H1 (cell line): Measurements from ENCODE around the gene SLC12A6. TPM values are rescaled to one million over a fixed set of nuclear protein-coding genes. Genes with fewer than 3 reads are reported as not detected.

Source experiments
- CTCF ChIA-PET: fragments of 300-600 bp; sonication (Branson Sonifier 250); formaldehyde crosslinking; loops from one replicate; lab custom pipeline; 2021; ENCODE audit not compliant: partially characterized antibody; lab: Charles Lee
- POLR2A ChIA-PET: fragments of 300-600 bp; sonication (Branson Sonifier 250); formaldehyde crosslinking; loops from one replicate; lab custom pipeline; 2021; ENCODE audit warnings: inconsistent platforms; ENCODE audit not compliant: partially characterized antibody; lab: Charles Lee
- DNase-seq, 2 experiments: peaks; one replicate each; pipeline versions ENCODE4 v3.0.0 to v3.0.0-alpha.2; 2010 to 2022; ENCODE audit warnings: low spot score in 2 of 2, low read depth in 1 of 2, mixed read lengths in 1 of 2
- FAIRE-seq: peaks from 2 replicates; lab custom pipeline; 2011; peaks lifted over from hg19 to GRCh38; lab: Jason Lieb, UNC
- H2AFZ ChIP-seq: 2 replicates; pipeline ENCODE4 v1.8.1; 2012; ENCODE audit warnings: low read length, inconsistent platforms
- H2AK5ac ChIP-seq: 2 replicates; pipeline ENCODE4 v1.6.1; 2013; ENCODE audit warnings: low read depth, low read length
- H2BK120ac ChIP-seq: replicated peaks from 2 replicates; pipeline ENCODE3; 2013; ENCODE audit warnings: low read depth, low read length, inconsistent platforms
- H2BK12ac ChIP-seq: 2 replicates; pipeline ENCODE4 v1.6.1; 2013; ENCODE audit warnings: low read depth, low read length
- H2BK15ac ChIP-seq: 2 replicates; pipeline ENCODE4 v1.6.1; 2013; ENCODE audit warnings: low read length
- H2BK20ac ChIP-seq: 2 replicates; pipeline ENCODE4 v1.6.1; 2013; ENCODE audit warnings: low read length
- H2BK5ac ChIP-seq: 2 replicates; pipeline ENCODE4 v1.6.1; 2013; ENCODE audit warnings: low read depth, low read length
- H3K14ac ChIP-seq: 2 replicates; pipeline ENCODE4 v1.6.1; 2013; ENCODE audit warnings: inconsistent platforms; ENCODE audit not compliant: insufficient read length
- H3K18ac ChIP-seq: 2 replicates; pipeline ENCODE4 v1.6.1; 2013; ENCODE audit warnings: low read length; ENCODE audit errors: extremely low read depth
- H3K23ac ChIP-seq: 2 replicates; pipeline ENCODE4 v1.6.1; 2013; ENCODE audit warnings: inconsistent platforms; ENCODE audit not compliant: insufficient read length
- H3K23me2 ChIP-seq: 2 replicates; pipeline ENCODE4 v1.6.1; 2013; ENCODE audit warnings: low read depth, low read length
- H3K27ac ChIP-seq: 2 replicates; pipeline ENCODE4 v1.6.1; 2011; ENCODE audit warnings: low read depth, low read length, inconsistent platforms
- H3K27me3 ChIP-seq, 4 experiments: replicated peaks in 1 of 4; 1 replicate in 1 of 4; 2 replicates in 3 of 4; pipeline versions ENCODE4 v1.6.1 to v1.8.1; 2011 to 2013; ENCODE audit warnings: low read length in 3 of 4, mild to moderate bottlenecking in 3 of 4, inconsistent platforms in 2 of 4, mixed read lengths in 2 of 4, moderate library complexity in 1 of 4; ENCODE audit not compliant: control insufficient read depth in 3 of 4, insufficient read depth in 3 of 4; ENCODE audit errors: extremely low read depth in 1 of 4
- H3K36me3 ChIP-seq, 4 experiments: 2 replicates each; pipeline versions ENCODE4 v1.6.1 to v1.8.1; 2011 to 2013; ENCODE audit warnings: mild to moderate bottlenecking in 4 of 4, low read length in 3 of 4, moderate library complexity in 2 of 4, control low read depth in 1 of 4, inconsistent platforms in 1 of 4; ENCODE audit not compliant: insufficient read depth in 4 of 4, control insufficient read depth in 2 of 4
- H3K4ac ChIP-seq: replicated peaks from 2 replicates; pipeline ENCODE3; 2013; ENCODE audit warnings: low read length, low read depth, mixed read lengths, inconsistent platforms; ENCODE audit not compliant: insufficient read length
- H3K4me1 ChIP-seq, 4 experiments: replicated peaks in 1 of 4; 1 replicate in 1 of 4; 2 replicates in 3 of 4; pipeline versions ENCODE4 v1.6.1 to v1.8.1; 2011 to 2013; ENCODE audit warnings: low read length in 3 of 4, inconsistent platforms in 2 of 4, mixed read lengths in 1 of 4; ENCODE audit not compliant: insufficient read depth in 4 of 4, control insufficient read depth in 3 of 4
- H3K4me2 ChIP-seq, 2 experiments: 2 replicates each; pipeline versions ENCODE4 v1.6.1 to v1.8.1; 2011 to 2013; ENCODE audit warnings: low read depth in 2 of 2, low read length in 2 of 2, control low read depth in 1 of 2, inconsistent platforms in 1 of 2, mild to moderate bottlenecking in 1 of 2; ENCODE audit not compliant: insufficient read depth in 1 of 2
- H3K4me3 ChIP-seq, 4 experiments: fragments of 200-600, 300-600 bp in 1 of 4; sonication (generic), shearing (Covaris generic), sonication (Bioruptor Twin) in 1 of 4; 2 replicates each; pipeline versions ENCODE4 v1.5.1 to v1.8.1; 2011 to 2016; ENCODE audit warnings: low read length in 4 of 4, low read depth in 3 of 4, control low read depth in 2 of 4, inconsistent platforms in 2 of 4, mild to moderate bottlenecking in 2 of 4, mixed read lengths in 1 of 4, moderate library complexity in 1 of 4; ENCODE audit not compliant: insufficient read depth in 2 of 4; ENCODE audit errors: extremely low read depth in 1 of 4
- H3K56ac ChIP-seq: replicated peaks from 2 replicates; pipeline ENCODE3; 2013; ENCODE audit warnings: low read depth, mild to moderate bottlenecking, mixed read lengths, low read length, inconsistent platforms; ENCODE audit not compliant: insufficient read length
- H3K79me1 ChIP-seq: 2 replicates; pipeline ENCODE4 v1.6.1; 2013; ENCODE audit warnings: low read depth, low read length, control low read depth
- H3K79me2 ChIP-seq, 2 experiments: 2 replicates each; pipeline versions ENCODE4 v1.6.1 to v1.8.1; 2012 to 2013; ENCODE audit warnings: low read length in 2 of 2, mild to moderate bottlenecking in 2 of 2, inconsistent platforms in 1 of 2; ENCODE audit not compliant: insufficient read depth in 2 of 2, control insufficient read depth in 1 of 2
- H3K9ac ChIP-seq, 4 experiments: replicated peaks in 1 of 4; 1 replicate in 1 of 4; 2 replicates in 3 of 4; pipeline versions ENCODE4 v1.6.1 to v1.8.1; 2011 to 2013; ENCODE audit warnings: low read depth in 3 of 4, low read length in 3 of 4, control low read depth in 2 of 4, mild to moderate bottlenecking in 2 of 4, moderate library complexity in 2 of 4, inconsistent platforms in 1 of 4; ENCODE audit errors: extremely low read depth in 1 of 4
- H3K9me3 ChIP-seq, 2 experiments: 2 replicates each; pipeline versions ENCODE4 v1.6.1 to v1.8.1; 2012 to 2013; ENCODE audit warnings: mild to moderate bottlenecking in 2 of 2, moderate library complexity in 2 of 2, control low read depth in 1 of 2, inconsistent platforms in 1 of 2, low read depth in 1 of 2, low read length in 1 of 2, mixed read lengths in 1 of 2; ENCODE audit not compliant: insufficient read depth in 2 of 2
- H4K20me1 ChIP-seq, 2 experiments: replicated peaks in 1 of 2; 2 replicates each; pipeline versions ENCODE3 to v1.8.1; 2011 to 2013; ENCODE audit warnings: inconsistent platforms in 2 of 2, low read length in 2 of 2, mild to moderate bottlenecking in 1 of 2; ENCODE audit not compliant: insufficient read depth in 2 of 2, control insufficient read depth in 1 of 2
- H4K5ac ChIP-seq: 2 replicates; pipeline ENCODE4 v1.6.1; 2013; ENCODE audit warnings: low read length, low read depth, mixed read lengths, inconsistent platforms; ENCODE audit not compliant: insufficient read length
- H4K8ac ChIP-seq: 2 replicates; pipeline ENCODE4 v1.8.0; 2013; ENCODE audit warnings: mild to moderate bottlenecking, moderate library complexity, low read length, inconsistent platforms; ENCODE audit not compliant: insufficient read depth; ENCODE audit errors: extremely low read depth
- H4K91ac ChIP-seq: replicated peaks from 2 replicates; pipeline ENCODE3; 2013; ENCODE audit warnings: low read length, mixed read lengths, inconsistent platforms; ENCODE audit not compliant: insufficient read length
- BCL11A ChIP-seq, 2 experiments: IDR thresholded peaks; one replicate each; pipeline ENCODE4 v1.6.1; 2011; ENCODE audit warnings: low read depth in 2 of 2, low read length in 2 of 2, mild to moderate bottlenecking in 2 of 2
- GABPA ChIP-seq: IDR thresholded peaks from 2 replicates; pipeline ENCODE4 v1.6.1; 2011; ENCODE audit warnings: mild to moderate bottlenecking, low read length, moderate library complexity, borderline replicate concordance; ENCODE audit not compliant: insufficient read depth
- KDM1A ChIP-seq: fragments of 200-600, 300-600 bp; sonication (generic); IDR thresholded peaks from 2 replicates; pipeline ENCODE4 v1.7.1; 2016; ENCODE audit warnings: mild to moderate bottlenecking, low read length, borderline replicate concordance
- WGBS, 2 experiments: shearing (Covaris generic) in 1 of 2; methylation state at CpG; one replicate each; pipeline versions ENCODE4 v1.1.6 to v1.1.7; 2013 to 2015; ENCODE audit warnings: low lambda C conversion rate in 2 of 2, mixed read lengths in 2 of 2, inconsistent platforms in 1 of 2, low coverage in 1 of 2, missing lambda C conversion rate in 1 of 2; ENCODE audit not compliant: insufficient replicate concordance in 2 of 2, insufficient coverage in 1 of 2, insufficient read length in 1 of 2; ENCODE audit errors: extremely low coverage in 1 of 2, missing lambda C conversion rate in 1 of 2; 5-methylcytosine and 5-hydroxymethylcytosine counted together
- polyA plus RNA-seq, 7 experiments: library from polyadenylated mRNA; depleted of rRNA in 3 of 7; stranded (reverse) in 5 of 7; unstranded in 2 of 7; fragments of >200 nt in 5 of 7; fragments of 200-250 nt in 2 of 7; gene quantifications; 1 replicate in 5 of 7; 2 replicates in 1 of 7; 4 replicates in 1 of 7; pipeline versions ENCODE4 v1.2.1 to v1.2.3, GENCODE V29; 2011 to 2013; ENCODE audit warnings: missing spikeins in 2 of 7, mixed read lengths in 2 of 7
- total RNA-seq: library from RNA; stranded (reverse); fragmentation: NEBNext Ultra II Directional; extraction: Animal tissue kit (Norgen Biotek cat#: 25700); gene quantifications from 2 replicates; pipeline ENCODE4 v1.2.1, GENCODE V29; 2021

SLC12A6 gene
- total and polyA plus RNA-seq, 2 of the 8 experiments (the other 6 are each of a cell fraction or from before 2014, with no cell fraction given) = 9.2 to 11.1 TPM

DNA sequence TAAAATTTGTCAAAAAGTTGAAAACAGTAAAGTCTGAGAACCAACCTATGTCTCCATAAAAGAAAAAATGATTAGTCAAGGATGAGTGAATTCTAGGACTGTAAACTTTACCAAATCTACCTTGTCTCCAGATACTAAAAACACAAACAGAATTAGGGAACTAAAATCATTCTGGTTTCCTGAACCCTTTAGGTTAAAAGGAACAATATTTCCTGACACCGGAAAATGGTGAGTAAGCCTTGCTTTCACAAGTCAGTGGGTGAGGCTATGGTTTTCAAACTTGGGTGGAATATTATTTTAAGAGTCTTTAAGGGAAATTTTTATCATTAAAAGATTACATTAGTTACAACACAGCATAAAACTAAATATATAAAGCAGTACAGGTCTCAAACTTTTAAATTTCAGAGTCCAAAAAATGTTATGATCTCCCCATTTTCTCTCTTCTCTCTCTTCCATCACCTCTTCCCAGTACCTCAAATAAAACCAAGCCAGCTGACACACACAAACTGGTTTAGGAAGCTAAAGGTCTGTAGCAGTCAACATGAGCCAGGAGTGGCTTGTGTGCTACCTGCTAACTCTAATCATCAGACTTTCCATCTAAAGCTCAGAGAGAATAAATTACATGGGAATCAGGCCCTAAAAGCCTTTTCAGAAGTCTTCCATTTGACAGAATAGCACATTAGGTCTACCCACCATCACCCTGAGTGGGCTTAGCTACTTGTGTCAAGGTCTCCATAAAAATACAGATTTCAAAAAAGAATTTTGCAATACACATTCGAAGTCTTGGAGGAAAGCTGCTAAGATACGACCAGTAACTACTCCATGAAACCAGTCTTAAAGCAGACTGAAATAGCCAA lies 2.2 kb downstream of the SLC12A6 start:
- POLR2A ChIA-PET = interaction anchor here (1.0 to 4.7 kb wide), 2 partner anchors 13 to 31 kb away, joined by 3 to 35 read pairs; partner anchors contain the start of gene LPCAT4
- no peak overlapping the region for H3K4me2 ChIP-seq
- no peaks in the 10 kb centered on the region for H3K9me3 ChIP-seq
- H2AK5ac ChIP-seq = no peak overlapping the region
- peaks cover 0 to 5% (median 2%) of the 10 kb centered on the region in 4 experiments; a peak in 4 of 8 replicates for H3K36me3 ChIP-seq
- no peak overlapping the region for H3K18ac ChIP-seq
- H3K79me2 ChIP-seq = no peaks in the 10 kb centered on the region
- H3K9ac ChIP-seq = no peak overlapping the region
- CTCF ChIA-PET = interaction anchor here (0.7 kb wide), 1 partner anchor 25 kb away, joined by 3 read pairs; no protein-coding TSS in a partner anchor
- no peak overlapping the region for H2BK12ac ChIP-seq
- H3K4me1 ChIP-seq = peaks cover 0 to 2% (median 0%) of the 10 kb centered on the region in 4 experiments; a peak in 2 of 7 replicates
- no peaks in the 10 kb centered on the region for H3K79me1 ChIP-seq
- peaks cover 8% of the 10 kb centered on the region; the same call in 1 of the 2 replicates for H3K23me2 ChIP-seq
- no peak overlapping the region for H2BK5ac ChIP-seq
- H4K5ac ChIP-seq = no peak overlapping the region
- H3K4ac ChIP-seq = no peak overlapping the region
- H2BK20ac ChIP-seq = no peak overlapping the region
- no peak overlapping the region for H4K8ac ChIP-seq
- H4K91ac ChIP-seq = no peak overlapping the region
- DNase-seq = no peak
- no peak overlapping the region for H2AFZ ChIP-seq
- no peaks in the 10 kb centered on the region for H4K20me1 ChIP-seq
- no peak overlapping the region for H3K4me3 ChIP-seq
- FAIRE-seq = no peak
- no peak overlapping the region for H3K27ac ChIP-seq
- no peak overlapping the region for H2BK120ac ChIP-seq
- WGBS, 2 experiments = 91% methylated on average over 3 of the region's 3 CpGs; no CpG with 5 or more reads in 1 of the 2 experiments
- no peak overlapping the region for H3K14ac ChIP-seq
- no peak overlapping the region for H2BK15ac ChIP-seq
- H3K27me3 ChIP-seq = no peaks in the 10 kb centered on the region
- no peak overlapping the region for H3K23ac ChIP-seq
- no peak overlapping the region for H3K56ac ChIP-seq
- TF ChIP-seq KDM1A = no peak
- no peak for TF ChIP-seq BCL11A (IDR thresholded peaks at IDR 0.05; ENCODE audit: low read depth in 2 of 2, low read length in 2 of 2)
- TF ChIP-seq GABPA = no peak
